NCI-H2029 treated with DMSO at 0.1 percent for 48 hours (cell line): Measurements from ENCODE around the gene FBXO31.
"Not testable (repeated sequence)": the region's sequence is repeated elsewhere in the genome, so short reads cannot be mapped to it uniquely, and the experiment has no call there.

Experiments used
- DNase-seq: peaks from one replicate; lab custom pipeline; 2025; lab: John Stamatoyannopoulos, UW

Gene FBXO31

DNA sequence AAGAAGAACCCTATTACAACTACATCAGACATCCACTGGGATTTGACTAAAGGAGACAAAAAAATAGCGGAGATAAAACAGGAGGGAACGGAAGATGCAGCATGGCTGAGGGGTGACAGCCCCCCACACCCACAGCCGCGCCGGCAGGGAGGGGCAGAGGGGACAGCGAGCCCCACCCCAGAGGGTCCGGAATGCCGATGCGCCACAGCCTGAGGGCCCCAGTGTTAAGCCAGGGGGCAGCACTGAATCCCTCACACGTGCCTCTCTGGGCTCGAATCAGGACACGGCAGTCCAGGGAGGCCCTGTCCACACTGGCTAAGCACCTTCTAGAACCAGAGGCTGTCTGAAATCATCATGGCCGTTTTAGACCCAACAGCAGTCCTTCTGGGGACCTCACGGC lies 27.4 kb upstream of the FBXO31 start:
- no peak for DNase-seq

DNA sequence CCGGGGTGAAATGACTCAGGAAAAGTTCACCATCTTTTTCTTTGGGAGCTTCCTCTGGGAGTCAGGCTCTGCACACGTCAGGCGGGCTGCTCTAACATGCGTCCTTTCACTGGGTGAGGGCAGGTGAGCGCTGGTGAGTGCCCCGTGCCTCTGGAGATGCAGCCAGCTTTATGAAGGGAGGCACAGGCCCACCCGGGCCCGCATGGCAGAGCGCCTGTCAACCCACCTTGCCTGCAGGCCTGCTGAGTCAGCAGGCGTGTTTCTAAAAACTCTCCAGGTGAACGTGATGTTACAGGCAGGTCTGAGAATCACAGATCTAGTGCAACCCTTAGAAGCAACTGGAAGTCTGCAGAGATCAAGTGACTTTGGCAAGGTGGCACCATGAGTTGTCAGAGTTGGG lies 27.0 kb upstream of the FBXO31 start:
- DNase-seq, result no peak

DNA sequence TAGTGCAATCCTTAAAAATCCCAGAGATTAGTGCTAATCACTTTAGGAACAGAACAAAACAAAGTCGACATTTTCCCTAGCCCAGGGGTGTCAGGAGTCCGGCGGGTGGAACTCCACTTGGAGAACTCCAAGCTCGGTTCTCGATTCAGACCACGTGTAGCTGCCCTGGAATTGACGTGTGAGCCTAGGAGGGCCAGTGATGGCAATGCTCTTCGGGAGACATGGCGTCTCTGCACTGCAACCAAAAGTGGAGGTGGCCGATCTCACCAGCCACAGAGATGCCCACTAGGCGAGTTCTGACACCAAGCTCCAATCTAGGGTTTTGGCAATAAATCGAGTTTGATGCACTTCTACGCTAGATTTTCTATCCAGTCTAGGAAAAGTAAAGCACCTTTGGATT lies 26.2 kb upstream of the FBXO31 start:
- no peak for DNase-seq

DNA sequence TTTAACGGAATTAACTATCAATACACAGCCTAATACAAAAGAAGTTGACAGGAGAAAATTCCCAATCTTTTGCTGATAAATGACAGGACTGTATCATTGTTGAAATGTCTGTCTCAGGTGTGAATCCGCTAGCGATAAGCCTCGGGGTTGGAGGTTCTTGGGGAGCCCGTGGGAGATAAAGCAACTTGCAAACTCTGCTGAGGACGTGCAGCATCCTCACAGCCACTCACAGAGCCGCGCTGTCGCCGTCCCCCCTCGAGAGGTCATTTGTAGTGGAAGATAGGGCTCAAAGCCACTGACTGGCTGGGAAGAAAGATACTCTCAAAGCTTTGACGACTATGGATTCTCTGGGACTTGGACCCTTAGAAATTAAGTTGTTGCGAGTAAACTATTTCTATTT lies 25.6 kb upstream of the FBXO31 start:
- no peak for DNase-seq

DNA sequence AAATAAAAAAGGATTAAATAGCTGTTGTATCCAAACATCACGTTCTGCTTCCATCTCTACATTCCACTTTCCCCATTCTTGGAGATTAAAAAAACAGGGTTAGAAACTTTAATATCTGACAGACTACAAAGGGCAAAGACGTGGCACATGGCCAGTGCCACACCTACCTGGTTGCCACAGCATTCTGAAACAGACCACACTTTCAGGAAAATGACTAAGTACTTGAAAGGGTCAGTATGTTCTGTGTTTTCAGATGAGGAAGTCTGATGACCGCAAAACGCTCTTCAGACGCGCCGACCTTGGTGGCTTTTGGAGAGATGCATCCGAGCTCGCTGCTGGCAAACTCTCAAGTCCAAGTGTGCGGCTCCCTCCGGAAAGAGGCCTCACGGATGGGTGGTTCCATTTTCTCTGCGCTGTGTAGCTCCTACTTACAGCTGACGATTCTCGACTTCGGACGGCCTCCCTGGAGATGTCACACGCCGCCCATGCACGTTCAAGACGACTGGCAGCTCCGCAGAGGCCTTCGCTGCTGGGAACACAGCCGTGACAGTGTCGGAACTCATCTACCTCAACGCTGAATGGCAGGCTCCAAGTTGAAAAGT lies 24.0 kb upstream of the FBXO31 start:
- DNase-seq, result no peak

DNA sequence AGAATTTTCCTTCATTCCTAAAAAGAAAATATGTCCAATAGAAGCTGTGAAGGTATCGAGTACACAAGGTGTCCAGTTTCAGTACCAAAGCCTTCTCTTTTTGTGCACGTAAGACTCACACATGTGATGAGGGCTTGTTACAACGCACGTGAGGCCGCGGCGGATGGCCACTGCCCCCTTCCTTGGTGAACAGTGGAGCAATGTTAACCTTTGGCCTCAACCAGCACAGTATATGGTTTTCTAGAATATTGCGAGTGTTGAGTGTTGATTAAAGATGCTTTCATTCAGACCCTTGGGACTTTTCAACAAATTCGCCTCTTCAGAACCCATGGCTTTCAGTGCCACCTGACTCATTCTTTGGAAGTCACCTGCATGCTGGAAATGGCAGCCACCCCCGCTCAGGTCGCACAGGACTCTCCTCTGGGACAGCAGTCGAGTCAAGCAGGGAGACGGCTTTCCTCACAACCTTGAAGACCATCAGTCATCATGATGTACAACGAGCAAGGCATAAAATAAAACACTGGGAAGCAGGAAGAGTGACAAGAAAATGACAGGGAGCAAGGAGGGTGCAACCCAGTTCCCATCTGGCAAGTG lies 23.0 kb upstream of the FBXO31 start:
- no peak for DNase-seq

DNA sequence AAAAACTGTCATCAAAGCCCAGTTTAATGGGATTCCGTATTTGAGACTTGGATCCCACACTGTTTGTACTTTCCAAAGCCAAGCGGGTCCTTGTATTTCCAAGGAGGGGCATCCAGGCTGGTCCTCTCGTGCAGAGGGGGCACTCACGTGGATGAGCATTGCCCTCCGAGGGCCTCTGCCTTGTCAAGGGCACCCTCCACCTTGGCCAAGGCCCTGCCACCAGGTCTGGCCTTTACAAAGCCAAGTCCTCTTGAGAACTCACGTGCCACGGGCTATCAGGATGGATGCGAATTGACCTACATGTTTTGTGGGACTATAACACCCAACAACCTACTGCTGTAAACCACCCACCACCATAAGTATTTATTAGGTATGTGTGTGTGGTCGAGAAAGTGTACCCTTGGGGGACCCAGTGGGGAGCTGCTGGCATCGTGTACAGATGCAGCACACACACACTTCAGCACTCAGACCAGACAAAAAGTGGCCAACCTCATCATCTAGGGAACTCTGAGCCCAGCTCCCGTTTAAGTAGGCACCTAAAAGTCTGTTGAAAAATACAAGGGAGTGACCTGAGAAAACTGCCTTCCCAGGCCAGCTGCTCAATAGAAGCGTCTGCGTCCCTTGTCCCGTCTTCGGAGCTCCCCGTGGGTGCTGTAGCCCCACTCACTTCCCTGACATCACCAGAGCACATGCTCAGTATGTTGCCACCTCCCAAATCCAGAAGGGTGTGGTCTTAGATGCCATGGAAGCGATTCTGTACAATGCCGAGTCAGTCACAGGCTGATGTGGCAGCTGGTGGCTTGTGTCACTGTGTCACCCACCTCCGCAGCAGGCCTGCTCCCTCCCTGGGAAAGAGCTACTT lies 21.4 kb upstream of the FBXO31 start:
- no peak for DNase-seq

DNA sequence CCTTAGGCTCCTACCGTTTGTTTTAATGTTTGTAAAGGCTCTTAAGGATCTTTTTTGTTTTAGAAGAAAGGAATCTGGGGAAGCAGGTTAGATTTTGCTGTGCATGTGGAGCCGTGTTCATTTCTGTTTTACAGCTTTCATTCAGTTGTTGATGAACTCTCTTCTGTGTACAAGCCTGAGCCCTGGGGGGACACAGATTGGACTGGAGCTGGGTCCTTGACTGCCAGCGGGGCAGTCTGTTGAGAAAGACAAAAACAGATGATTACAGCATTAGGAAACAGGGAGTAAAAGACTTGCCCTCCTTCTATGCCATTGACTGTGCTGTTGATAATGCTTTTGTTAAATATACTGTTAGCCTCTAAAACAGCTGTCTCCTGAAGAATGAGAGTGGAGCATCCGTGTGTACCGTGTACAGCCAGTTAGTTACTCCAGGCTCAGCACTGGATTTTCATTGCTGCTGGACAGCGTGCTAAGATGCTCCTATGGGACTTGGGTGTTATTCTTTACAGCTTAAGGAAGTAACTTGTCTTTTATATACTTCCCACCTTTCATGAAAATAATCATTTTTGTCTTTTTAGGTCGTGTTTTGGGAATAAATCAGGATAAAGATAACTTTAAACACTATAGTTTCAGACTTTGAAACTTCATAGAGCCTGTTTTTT lies 11.7 kb upstream of the FBXO31 start:
- DNase-seq, result no peak

DNA sequence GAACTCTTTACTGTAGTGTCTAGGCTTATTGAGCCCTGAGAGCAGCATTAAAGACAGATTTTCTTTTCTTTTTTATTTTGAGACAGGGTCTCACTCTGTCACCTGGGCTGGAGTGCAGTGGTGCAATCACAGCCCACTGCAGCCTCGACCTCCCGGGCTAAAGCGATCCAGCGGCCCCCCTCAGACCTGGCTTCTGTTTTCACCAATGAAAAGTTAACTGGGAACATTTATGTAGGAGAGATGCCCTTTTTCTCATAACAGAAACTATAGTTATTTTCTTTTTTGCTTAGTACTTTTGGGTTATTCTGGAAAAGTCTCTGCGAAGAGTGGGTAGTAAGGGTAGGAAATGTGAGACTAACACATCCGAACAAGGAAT lies 10.1 kb upstream of the FBXO31 start:
- no peak for DNase-seq

DNA sequence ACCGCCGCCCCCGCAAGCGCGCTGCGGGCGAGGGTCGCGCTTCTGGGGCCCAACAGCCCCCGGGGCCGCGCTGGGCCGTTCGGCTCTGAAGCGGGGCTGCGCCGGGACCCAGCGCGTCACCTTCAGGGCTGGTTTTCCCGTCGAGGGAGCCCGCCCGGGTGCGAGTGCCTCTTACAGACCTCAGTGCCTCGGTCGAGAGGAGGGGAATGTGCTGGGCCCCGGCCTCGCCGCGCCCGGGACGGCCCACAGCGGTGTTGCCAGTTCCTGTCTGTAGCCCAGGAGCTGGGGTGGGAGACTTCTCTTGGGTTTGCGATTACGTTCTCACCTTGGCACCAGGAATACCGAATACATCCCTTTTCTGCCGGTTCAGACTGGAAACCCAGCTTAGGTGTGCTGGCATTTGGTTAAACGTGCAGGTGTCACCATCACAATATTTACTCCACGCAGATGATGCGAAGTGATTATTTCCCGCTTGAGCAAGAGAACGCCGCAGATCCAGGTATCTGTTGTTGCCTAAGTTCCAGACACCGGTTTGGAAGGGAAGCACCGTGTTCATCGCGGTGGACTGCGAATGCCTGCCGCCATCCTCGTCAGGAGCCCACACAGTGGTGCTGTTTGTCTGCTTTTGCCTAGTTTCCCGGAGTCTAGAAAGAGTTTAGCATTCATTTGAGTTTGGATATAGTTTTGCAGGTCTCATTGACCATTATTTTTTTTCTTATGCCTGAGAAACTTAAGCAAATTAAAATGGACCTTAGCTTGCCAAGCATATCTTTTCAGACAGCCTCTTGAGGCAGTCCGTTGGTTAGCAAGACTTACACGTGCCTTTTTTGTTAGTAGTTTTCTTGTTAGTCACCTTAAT lies 9.5 kb upstream of the FBXO31 start:
- no peak for DNase-seq

DNA sequence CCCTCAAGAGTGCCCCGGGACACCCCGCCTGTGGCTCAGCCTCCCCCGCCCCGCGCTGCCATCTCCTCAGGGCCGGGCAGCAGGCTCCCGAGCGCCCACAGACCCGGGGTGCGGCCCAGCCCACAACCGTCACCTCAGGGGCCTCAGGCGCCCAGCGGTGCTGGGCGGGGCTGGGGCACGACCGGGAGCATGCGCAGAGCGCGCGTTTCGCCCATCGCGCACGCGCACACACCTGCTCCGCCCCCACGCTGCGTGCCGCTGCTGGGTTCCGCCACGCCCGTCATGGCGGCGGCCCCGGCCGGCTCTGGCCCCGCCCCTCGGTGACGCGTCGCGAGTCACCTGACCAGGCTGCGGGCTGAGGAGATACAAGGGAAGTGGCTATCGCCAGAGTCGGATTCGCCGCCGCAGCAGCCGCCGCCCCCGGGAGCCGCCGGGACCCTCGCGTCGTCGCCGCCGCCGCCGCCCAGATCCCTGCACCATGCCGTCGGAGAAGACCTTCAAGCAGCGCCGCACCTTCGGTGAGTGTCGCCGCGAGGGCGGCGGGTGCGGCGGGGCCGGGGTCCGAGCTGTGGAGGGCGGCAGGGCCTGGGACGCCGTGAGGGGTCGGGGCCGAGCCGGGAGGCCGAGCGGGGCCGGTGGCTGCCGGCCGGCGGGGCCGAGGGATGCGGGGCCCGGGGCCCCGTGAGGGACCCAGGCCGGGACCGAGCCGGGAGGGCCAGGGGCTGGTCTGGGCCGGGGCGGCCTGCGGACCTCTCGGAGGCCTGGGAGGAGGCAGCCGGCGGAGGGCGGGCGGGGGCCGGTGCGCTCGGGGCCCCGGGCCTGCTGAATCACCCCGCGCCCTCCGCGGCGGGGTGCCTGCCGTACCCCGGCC lies 8.6 kb upstream of the FBXO31 start, which contains the start of gene MAP1LC3B:
TSS of gene MAP1LC3B (plus strand) at position 387 of the 871 bp plus-strand sequence. CDS start at position 479, 92 bp downstream.
- peak; percentile 38 for DNase-seq

DNA sequence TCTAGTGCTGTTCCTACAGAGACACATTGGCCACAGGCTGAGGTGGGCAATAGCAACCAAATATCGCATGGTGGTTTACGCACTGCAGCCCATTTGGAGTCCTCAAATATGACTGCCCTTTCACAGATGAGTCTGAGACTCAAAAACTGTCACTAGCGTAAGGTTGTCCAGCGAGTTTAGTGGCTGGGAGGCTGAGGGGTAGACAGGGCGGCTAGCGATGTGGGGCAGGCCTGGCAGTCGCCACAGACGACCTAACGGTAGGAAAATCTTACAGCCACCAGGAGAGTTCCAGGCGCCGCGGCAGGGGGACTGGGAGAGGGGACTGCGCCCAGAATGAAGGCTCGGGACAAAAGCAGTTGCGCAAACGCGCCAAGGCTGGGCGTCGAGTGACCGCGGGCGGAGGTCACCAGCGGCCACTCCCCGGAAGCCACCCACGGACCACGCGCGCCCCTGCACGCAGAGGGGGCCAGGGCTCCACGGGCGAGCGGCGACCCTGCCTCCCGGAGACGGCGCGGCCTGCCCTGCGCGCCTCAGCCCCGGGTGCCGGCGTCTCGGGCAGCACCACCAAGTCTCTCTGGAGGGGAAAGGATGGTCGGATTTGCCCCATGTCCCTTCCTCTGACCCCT lies 7.9 kb upstream of the FBXO31 start:
- no peak for DNase-seq

DNA sequence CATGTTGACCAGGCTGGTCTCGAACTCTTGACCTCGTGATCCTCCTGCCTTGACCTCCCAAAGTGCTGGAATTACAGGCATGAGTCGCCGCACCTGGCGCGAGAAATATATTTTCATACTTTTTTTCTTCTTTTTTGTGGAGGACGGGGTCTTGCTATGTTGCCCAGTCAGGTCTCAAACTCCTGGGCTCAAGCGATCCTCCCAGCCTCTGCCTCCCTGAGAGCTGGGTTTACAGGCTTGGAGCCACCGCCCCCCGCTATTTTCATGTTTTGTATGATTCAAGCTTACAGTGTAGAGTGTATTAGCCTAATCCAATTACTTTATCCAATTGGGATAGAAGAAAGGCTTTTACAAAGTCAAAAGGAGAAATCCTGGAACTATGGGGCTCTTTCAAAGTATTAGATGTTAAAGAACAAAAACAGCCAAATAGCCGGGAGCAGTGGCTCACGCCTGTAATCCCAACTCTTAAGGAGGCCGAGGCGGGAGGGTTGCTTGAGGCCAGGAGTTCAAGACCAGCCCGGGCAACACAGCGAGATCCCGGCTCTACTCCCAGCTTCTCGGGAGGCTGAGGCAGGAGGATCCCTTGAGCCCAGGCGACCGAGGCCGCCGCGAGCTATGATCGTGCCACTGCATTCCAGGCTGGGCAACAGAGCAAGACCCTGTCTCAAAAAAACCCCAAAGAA lies 7.2 kb upstream of the FBXO31 start:
- DNase-seq, result no peak

DNA sequence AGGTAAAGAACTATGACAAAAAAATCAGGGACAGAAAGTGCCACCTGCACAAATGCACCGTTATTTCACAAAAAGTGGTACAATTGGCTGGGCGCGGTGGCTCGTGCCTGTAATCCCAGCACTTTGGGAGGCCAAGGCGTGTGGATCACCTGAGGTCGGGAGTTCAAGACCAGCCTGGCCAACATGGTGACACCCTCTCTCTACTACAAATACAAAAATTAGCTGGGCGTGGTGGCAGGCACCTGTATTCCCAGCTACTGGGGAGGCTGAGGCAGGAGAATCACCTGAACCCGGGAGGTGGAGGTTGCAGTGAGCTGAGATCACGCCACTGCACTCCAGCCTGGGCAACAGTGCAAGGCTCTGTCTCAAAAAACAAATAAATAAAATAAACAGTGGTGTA lies 6.3 kb upstream of the FBXO31 start:
- not testable (repeated sequence) for DNase-seq

DNA sequence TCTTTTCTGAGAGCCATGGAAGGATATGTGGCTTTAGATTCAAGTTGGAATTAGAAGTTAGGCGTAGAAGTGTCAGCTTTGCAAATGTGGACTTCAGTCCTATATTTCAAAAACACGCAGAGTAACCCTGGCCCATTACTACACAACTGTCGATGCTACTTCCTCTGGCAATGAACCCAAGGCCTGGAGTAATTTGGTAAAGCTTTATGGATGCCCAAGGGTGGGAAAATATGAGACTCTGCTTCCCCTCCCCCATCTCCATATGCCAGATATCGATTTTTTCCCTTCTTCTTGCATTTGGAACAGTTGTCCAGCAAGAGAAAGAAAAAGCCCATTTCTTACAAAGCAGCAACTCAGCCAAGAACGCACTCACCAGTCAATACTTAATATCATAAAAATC lies 5.7 kb upstream of the FBXO31 start:
- no peak for DNase-seq

DNA sequence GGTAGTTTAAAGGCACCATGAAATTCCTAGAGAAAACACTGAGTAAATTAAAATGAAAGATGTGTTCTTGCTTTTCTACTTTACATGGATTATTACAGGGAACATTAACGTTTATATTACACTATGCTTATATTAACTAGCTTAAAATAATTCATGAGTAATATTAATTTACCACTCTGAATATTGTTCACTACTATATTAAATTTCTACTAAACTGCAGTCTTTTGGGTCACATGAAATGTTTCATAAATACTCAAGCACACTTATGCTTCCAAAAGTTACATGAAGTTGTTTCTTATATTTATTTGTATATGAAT lies 5.2 kb upstream of the FBXO31 start:
- DNase-seq, result no peak

DNA sequence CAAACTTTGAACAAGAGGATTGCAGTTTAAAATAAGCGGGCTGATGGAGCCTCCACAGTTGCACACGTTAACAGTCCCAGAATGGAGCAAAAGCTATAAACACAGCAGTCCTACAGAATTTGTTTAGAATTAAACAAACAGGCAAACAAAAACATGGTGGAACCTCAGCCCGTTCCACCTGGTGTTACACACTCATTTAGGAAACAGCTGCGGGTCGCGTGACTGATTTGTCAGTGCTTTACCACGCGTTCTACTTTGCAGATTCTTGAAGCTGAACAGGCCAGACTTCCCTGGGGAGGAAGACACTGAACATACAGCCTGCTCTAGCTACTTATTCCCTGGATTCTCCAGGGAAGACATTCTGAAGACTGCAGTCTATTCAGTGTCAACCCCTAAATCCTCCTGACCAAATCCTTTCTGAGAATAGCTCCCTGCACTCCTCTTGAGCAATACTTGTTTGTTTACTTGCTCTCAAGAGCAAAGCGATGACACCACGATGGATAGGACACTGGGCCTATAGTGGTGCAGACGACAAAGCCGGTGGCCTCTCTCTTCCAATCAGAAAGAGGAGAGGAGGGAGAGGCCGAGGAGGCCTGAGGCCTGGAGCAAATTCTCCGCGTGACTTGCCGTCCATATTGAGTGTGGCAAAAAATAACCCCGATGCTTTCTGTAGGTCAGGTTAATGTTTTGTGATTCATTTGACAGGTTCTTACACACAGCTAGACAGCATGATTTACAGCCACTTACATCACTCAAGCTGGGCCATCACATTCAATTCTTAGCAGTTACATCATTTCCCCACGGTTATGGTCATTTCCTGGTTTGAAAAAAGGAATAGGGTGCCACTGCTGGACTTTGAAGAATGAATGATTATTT lies 4.6 kb upstream of the FBXO31 start:
- peak; percentile 78 for DNase-seq

DNA sequence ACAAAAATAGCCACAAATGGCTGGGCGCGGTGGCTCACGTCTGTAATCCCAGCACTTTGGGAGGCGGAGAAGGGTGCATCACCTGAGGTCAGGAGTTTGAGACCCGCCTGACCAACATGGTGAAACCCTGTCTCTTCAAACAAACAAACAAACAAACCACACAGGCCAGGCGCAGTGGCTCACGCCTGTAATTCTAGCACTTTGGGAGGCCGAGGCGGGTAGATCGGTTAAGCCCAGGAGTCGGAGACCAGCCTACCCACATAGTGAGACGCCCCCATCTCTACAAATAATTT lies 1.2 kb upstream of the FBXO31 start:
- DNase-seq, result not testable (repeated sequence)
